ENCODE measurements around the gene CLEC10A.

DNA sequence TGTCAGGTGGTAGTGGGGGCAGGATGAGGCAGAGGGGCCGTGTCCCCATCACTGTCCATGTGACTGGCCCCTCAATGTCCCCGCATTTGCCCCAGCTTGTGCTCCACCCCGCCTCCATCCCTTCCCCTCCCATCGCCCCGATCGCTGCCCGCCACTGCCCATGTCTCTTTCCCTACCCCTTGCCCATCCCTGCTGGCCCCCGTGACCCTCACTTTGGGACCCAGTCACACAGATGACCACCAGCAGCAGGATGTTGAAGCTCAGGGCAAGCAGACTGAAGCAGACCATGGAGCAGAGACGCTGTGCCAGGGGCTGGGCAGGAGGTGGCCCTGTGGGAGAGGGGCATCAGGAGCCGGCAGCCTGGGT is 28.5 kb upstream of the CLEC10A start:
- TF ChIP-seq POLR2AphosphoS5 (IDR thresholded peaks at IDR 0.05; ENCODE audit: low read depth, low read length): no peak
- no peak for TF ChIP-seq SIN3A (IDR thresholded peaks at IDR 0.05; ENCODE audit: borderline replicate concordance, insufficient read depth, low read depth, low read length)
- no peak for TF ChIP-seq TCF7L2 (IDR thresholded peaks at IDR 0.05; ENCODE audit: low read depth, low read length)
- no peak for TF ChIP-seq CTCF (IDR thresholded peaks at IDR 0.05)
